Liver (tissue), 9 donors: ENCODE results near the gene PNPLA2. TPM values are rescaled to one million over a fixed set of nuclear protein-coding genes. Genes with fewer than 3 reads are reported as not detected.

Experiments
- DNase-seq: peaks from one replicate; pipeline ENCODE4 v3.0.0-alpha.2; 2017; ENCODE audit warnings: low spot score
- H3K27ac ChIP-seq, 2 donors: one replicate each; pipeline ENCODE4 v1.7.0; 2013; ENCODE audit warnings: inconsistent platforms in 2 of 2, low read length in 2 of 2, control low read depth in 1 of 2, low read depth in 1 of 2, mild to moderate bottlenecking in 1 of 2
- H3K27me3 ChIP-seq, 4 donors: one replicate each; pipeline versions ENCODE4 v1.6.1 to v1.7.0; 2013; ENCODE audit warnings: low read length in 3 of 4, inconsistent platforms in 1 of 4, mild to moderate bottlenecking in 1 of 4, moderate library complexity in 1 of 4; ENCODE audit not compliant: control insufficient read depth in 4 of 4, insufficient read depth in 4 of 4
- H3K36me3 ChIP-seq, 4 donors: one replicate each; pipeline versions ENCODE4 v1.6.1 to v1.7.0; 2013; ENCODE audit warnings: low read length in 3 of 4, mild to moderate bottlenecking in 3 of 4, low read depth in 1 of 4, moderate library complexity in 1 of 4; ENCODE audit not compliant: control insufficient read depth in 4 of 4, insufficient read depth in 3 of 4
- H3K4me1 ChIP-seq, 4 donors: one replicate each; pipeline versions ENCODE4 v1.6.1 to v1.7.0; 2013; ENCODE audit warnings: low read length in 3 of 4, mild to moderate bottlenecking in 3 of 4, moderate library complexity in 1 of 4; ENCODE audit not compliant: control insufficient read depth in 4 of 4, insufficient read depth in 4 of 4
- H3K4me3 ChIP-seq, 3 donors: one replicate each; pipeline versions ENCODE4 v1.6.1 to v1.7.0; 2013; ENCODE audit warnings: low read length in 3 of 3, control low read depth in 1 of 3, low read depth in 1 of 3, mild to moderate bottlenecking in 1 of 3
- H3K9ac ChIP-seq, 2 donors: one replicate each; pipeline ENCODE4 v1.7.0; 2013; ENCODE audit warnings: low read length in 2 of 2, mild to moderate bottlenecking in 2 of 2, moderate library complexity in 2 of 2, control low read depth in 1 of 2, low read depth in 1 of 2
- H3K9me3 ChIP-seq, 4 donors: one replicate each; pipeline versions ENCODE4 v1.6.1 to v1.7.0; 2013; ENCODE audit warnings: low read length in 3 of 4; ENCODE audit not compliant: control insufficient read depth in 4 of 4
- ATF3 ChIP-seq: IDR thresholded peaks from 2 replicates; pipeline ENCODE4 v1.6.1; 2016; ENCODE audit warnings: antibody characterized with exemption
- CTCF ChIP-seq: fragments of 150-350 bp; IDR thresholded peaks from 2 replicates; pipeline ENCODE4 v1.5.1; 2017; ENCODE audit warnings: improper control_type of control experiment, low read depth, low read length; ENCODE audit not compliant: missing input control
- EGR1 ChIP-seq, 2 donors: IDR thresholded peaks; 2 replicates each; pipeline ENCODE4 v1.6.1; 2016 to 2018; ENCODE audit warnings: antibody characterized with exemption in 2 of 2, low read depth in 2 of 2
- FOXA1 ChIP-seq: IDR thresholded peaks from 2 replicates; pipeline ENCODE4 v1.6.1; 2016; ENCODE audit warnings: antibody characterized with exemption
- FOXA2 ChIP-seq: IDR thresholded peaks from 2 replicates; pipeline ENCODE4 v1.6.1; 2016; ENCODE audit warnings: antibody characterized with exemption
- GABPA ChIP-seq, 2 donors: IDR thresholded peaks in 1 of 2; conservative IDR thresholded peaks in 1 of 2; 2 replicates each; pipeline ENCODE4 v1.6.1; 2016; ENCODE audit warnings: antibody characterized with exemption in 2 of 2, mild to moderate bottlenecking in 1 of 2, moderate library complexity in 1 of 2
- HNF4A ChIP-seq, 2 donors: conservative IDR thresholded peaks; 2 replicates each; pipeline ENCODE4 v1.6.1; 2016; ENCODE audit warnings: antibody characterized with exemption in 2 of 2, mild to moderate bottlenecking in 2 of 2
- HNF4G ChIP-seq: IDR thresholded peaks from 2 replicates; pipeline ENCODE4 v1.6.1; 2016; ENCODE audit warnings: antibody characterized with exemption
- JUND ChIP-seq, 2 donors: IDR thresholded peaks; 2 replicates each; pipeline ENCODE4 v1.6.1; 2016; ENCODE audit warnings: antibody characterized with exemption in 2 of 2
- NR2F2 ChIP-seq: IDR thresholded peaks from 2 replicates; pipeline ENCODE4 v1.6.1; 2016; ENCODE audit warnings: antibody characterized with exemption
- RAD21 ChIP-seq, 2 donors: IDR thresholded peaks; 2 replicates each; pipeline ENCODE4 v1.6.1; 2016; ENCODE audit warnings: antibody characterized with exemption in 2 of 2, mild to moderate bottlenecking in 2 of 2
- REST ChIP-seq: IDR thresholded peaks from 2 replicates; pipeline ENCODE4 v1.6.1; 2016; ENCODE audit warnings: antibody characterized with exemption, mild to moderate bottlenecking
- RXRA ChIP-seq, 2 donors: IDR thresholded peaks; 2 replicates each; pipeline ENCODE4 v1.6.1; 2017 to 2018; ENCODE audit warnings: antibody characterized with exemption in 2 of 2, mild to moderate bottlenecking in 1 of 2
- SP1 ChIP-seq: IDR thresholded peaks from 2 replicates; pipeline ENCODE4 v1.6.1; 2018; ENCODE audit warnings: antibody characterized with exemption, mild to moderate bottlenecking
- TAF1 ChIP-seq: conservative IDR thresholded peaks from 2 replicates; pipeline ENCODE4 v1.6.1; 2016; ENCODE audit warnings: antibody characterized with exemption, mild to moderate bottlenecking
- YY1 ChIP-seq: IDR thresholded peaks from 2 replicates; pipeline ENCODE4 v1.6.1; 2016; ENCODE audit warnings: antibody characterized with exemption, mild to moderate bottlenecking
- WGBS: extraction: QIAGEN DNeasy Blood & Tissue Kit; methylation state at CpG from one replicate; pipeline ENCODE4 v1.1.7; 2013; 5-methylcytosine and 5-hydroxymethylcytosine counted together
- polyA plus RNA-seq, 2 donors: library from polyadenylated mRNA; stranded (reverse) in 1 of 2; unstranded in 1 of 2; fragments of 200-250 nt in 1 of 2; fragments of >200 nt in 1 of 2; fragmentation: Nextera tagmentation in 1 of 2; extraction: Ambion mirVana in 1 of 2; gene quantifications; one replicate each; pipeline versions ENCODE4 v1.2.1 to v1.2.3, GENCODE V29; 2013 to 2015
- total RNA-seq, 2 donors: library from RNA; depleted of rRNA; stranded (reverse); fragments of >200 nt; gene quantifications; one replicate each; pipeline ENCODE4 v1.2.3, GENCODE V29; 2014
- TF ChIP-seq, protein P1 (sequence below): IDR thresholded peaks from 2 replicates; pipeline ENCODE4 v1.6.1; 2016; ENCODE audit warnings: antibody characterized with exemption
- TF ChIP-seq, protein P2 (sequence below): IDR thresholded peaks from 2 replicates; pipeline ENCODE4 v1.6.1; 2016; ENCODE audit warnings: antibody characterized with exemption
- donor health status: healthy.
- donor health status: healthy.
- donor health status: healthy.
- donor health status: healthy.
- donor health status: healthy.

Gene PNPLA2
- total and polyA plus RNA-seq, 4 donors: 13.7 to 58.9 (median 27.2) TPM

DNA sequence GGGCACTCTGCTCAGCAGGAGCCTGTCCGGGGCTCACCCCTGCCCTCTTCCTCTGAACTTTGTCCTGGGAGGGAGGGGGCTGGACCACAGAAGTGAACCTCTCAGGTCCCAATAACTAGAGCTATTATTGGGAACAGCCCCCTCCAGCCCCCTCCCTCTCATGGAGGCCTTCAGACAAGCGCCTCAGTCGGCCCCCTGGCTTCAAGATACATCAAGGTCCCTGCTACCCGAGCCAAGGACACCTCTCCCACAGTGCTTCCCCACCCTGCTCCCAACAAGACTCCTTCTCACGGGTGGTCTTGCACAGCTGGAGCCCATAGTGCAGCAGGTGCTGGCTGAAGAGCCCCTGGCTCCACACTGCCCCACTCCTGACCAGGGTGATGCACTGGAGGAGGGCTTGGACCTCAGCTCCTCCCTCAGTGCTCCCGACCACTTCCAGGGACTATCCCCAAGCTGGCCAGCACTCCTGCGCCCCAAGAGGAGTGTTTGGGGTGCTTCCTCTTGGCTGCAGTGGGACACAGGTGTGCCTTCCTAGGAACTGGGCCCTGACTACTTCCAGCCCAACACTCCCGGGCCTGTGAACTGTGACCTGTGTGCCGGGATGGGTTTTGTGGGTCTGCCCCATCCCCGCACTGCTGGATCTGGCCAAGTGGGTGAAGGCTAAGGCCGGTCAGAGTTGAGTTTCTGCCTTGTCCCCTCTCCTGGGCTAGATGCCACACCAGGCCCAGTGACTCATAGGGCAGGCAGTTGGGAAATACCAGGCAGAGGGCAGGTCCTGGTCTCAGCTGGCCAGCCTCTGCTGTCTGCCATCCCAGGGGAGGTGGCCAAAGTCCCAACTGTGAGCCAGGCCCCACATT is 2.2 kb downstream of the PNPLA2 start:
- WGBS: 19% methylated on average over 11 of the region's 11 CpGs
- Histone ChIP-seq H3K27me3 (no peaks in the 10 kb centered on the region), H3K36me3 (peaks cover 0 to 18% (median 3%) of the 10 kb centered on the region in 4 donors), H3K27ac (peak overlapping the region; percentile 87 to 95), H3K4me3 (peak overlapping the region; percentile 92 to 99 (median 98)), H3K4me1 (peaks cover 36 to 62% (median 50%) of the 10 kb centered on the region in 4 donors), H3K9me3 (no peaks in the 10 kb centered on the region), H3K9ac (peak overlapping the region; percentile 62 to 85)
- DNase-seq: no peak
- TF ChIP-seq FOXA1: peak; percentile 72
- TF ChIP-seq EGR1 (IDR thresholded peaks at IDR 0.05; ENCODE audit: low read depth in 2 of 2): peak; percentile 16 to 83
- TF ChIP-seq, protein P1, sequence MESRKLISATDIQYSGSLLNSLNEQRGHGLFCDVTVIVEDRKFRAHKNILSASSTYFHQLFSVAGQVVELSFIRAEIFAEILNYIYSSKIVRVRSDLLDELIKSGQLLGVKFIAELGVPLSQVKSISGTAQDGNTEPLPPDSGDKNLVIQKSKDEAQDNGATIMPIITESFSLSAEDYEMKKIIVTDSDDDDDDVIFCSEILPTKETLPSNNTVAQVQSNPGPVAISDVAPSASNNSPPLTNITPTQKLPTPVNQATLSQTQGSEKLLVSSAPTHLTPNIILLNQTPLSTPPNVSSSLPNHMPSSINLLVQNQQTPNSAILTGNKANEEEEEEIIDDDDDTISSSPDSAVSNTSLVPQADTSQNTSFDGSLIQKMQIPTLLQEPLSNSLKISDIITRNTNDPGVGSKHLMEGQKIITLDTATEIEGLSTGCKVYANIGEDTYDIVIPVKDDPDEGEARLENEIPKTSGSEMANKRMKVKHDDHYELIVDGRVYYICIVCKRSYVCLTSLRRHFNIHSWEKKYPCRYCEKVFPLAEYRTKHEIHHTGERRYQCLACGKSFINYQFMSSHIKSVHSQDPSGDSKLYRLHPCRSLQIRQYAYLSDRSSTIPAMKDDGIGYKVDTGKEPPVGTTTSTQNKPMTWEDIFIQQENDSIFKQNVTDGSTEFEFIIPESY: no peak
- TF ChIP-seq NR2F2: peak; percentile 79
- TF ChIP-seq CTCF: no peak
- TF ChIP-seq HNF4A (conservative IDR thresholded peaks at IDR 0.05): peak; percentile 91 to 96
- peak; percentile 62 for TF ChIP-seq YY1
- TF ChIP-seq TAF1: no peak
- TF ChIP-seq GABPA (IDR thresholded peaks at IDR 0.05 in 1 of 2, conservative IDR thresholded peaks at IDR 0.05 in 1 of 2): peak in 1 of 2 donors; percentile 66
- peak; percentile 46 to 49 for TF ChIP-seq RAD21 (IDR thresholded peaks at IDR 0.05)
- TF ChIP-seq SP1: peak; percentile 99
- TF ChIP-seq REST: peak; percentile 79
- peak; percentile 98 to 100 for TF ChIP-seq RXRA (IDR thresholded peaks at IDR 0.05)
- no peak for TF ChIP-seq FOXA2
- TF ChIP-seq, protein P2, sequence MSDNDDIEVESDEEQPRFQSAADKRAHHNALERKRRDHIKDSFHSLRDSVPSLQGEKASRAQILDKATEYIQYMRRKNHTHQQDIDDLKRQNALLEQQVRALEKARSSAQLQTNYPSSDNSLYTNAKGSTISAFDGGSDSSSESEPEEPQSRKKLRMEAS: peak; percentile 86
- TF ChIP-seq HNF4G: peak; percentile 77
- TF ChIP-seq JUND (IDR thresholded peaks at IDR 0.05): peak; percentile 100
- TF ChIP-seq ATF3: peak; percentile 99
